ENCODE results near the gene RAMAC. TPM values are rescaled to one million over a fixed set of nuclear protein-coding genes. Genes with fewer than 3 reads are reported as not detected.

Gene RAMAC
- total RNA-seq, 1 donor from 2014 or later = 30.7 TPM

GRCh38 chr15:83039206-83039605 is 53.2 kb downstream of the RAMAC start:
- Mint-ChIP-seq H3K27me3 (ENCODE audit: low read depth) (no peaks in the 10 kb centered on the region), H3K4me3 (no peak overlapping the region), H3K4me1 (no peaks in the 10 kb centered on the region), H3K27ac (no peak overlapping the region), H3K9me3 (peaks cover 21% of the 10 kb centered on the region), H3K36me3 (peaks cover 59% of the 10 kb centered on the region)
- DNase-seq (ENCODE audit: low spot score in 2 of 2, unreplicated experiment in 2 of 2) = no peak
- no peak for TF ChIP-seq CTCF (IDR thresholded peaks at IDR 0.05; ENCODE audit: unreplicated experiment)

Other genes starting within 250 kb of the RAMAC start
- not detected in 3 replicates for gene FSD2, start 180.1 kb upstream of the RAMAC start, total RNA-seq
- gene WHAMM, start 176.6 kb upstream of the RAMAC start, total RNA-seq = 8.8 to 9.4 TPM (median 9.3 TPM) in 3 replicates
- gene HOMER2, start 33.5 kb upstream of the RAMAC start, total RNA-seq = 12.5 to 15.9 TPM (median 12.8 TPM) in 3 replicates
- gene C15orf40, start 25.4 kb downstream of the RAMAC start, total RNA-seq = 15.8 to 21.2 TPM (median 18.4 TPM) in 3 replicates
- 33.4 to 37.4 TPM (median 35.0 TPM) in 3 replicates for gene BTBD1, start 81.0 kb downstream of the RAMAC start, total RNA-seq
- gene TM6SF1, start 121.4 kb downstream of the RAMAC start, total RNA-seq = not detected in 3 replicates
- gene HDGFL3, start 221.6 kb downstream of the RAMAC start, total RNA-seq = 92.2 to 97.2 TPM (median 95.7 TPM) in 3 replicates